Activated T-helper 9 cell treated with anti-CD3 and anti-CD28 coated beads, Interleukin-2, amount 50 U/mL, for 16 hours (primary cell): ENCODE data around the gene COL8A1.

Source experiments
- DNase-seq: peaks from one replicate; pipeline ENCODE4 v3.0.0-alpha.2; 2020; ENCODE audit warnings: low read depth

The COL8A1 gene

GRCh38 chr3:99639579-99639978 is 1.2 kb downstream of the COL8A1 start:
- DNase-seq = no peak

- DNase-seq = no peak
Observed at GRCh38 chr3:99640214-99640851, 1.9 kb downstream of the COL8A1 start.

GRCh38 chr3:99641480-99641879 is 3.1 kb downstream of the COL8A1 start:
- DNase-seq = no peak

GRCh38 chr3:99641982-99642381 is 3.6 kb downstream of the COL8A1 start:
- no peak for DNase-seq

GRCh38 chr3:99644017-99644416 is 5.6 kb downstream of the COL8A1 start:
- no peak for DNase-seq

- no peak for DNase-seq
Observed at GRCh38 chr3:99644746-99645145, 6.4 kb downstream of the COL8A1 start.

- DNase-seq = no peak
Observed at GRCh38 chr3:99645277-99646106, 7.1 kb downstream of the COL8A1 start.

GRCh38 chr3:99646107-99646435 is 7.7 kb downstream of the COL8A1 start:
- no peak for DNase-seq

- DNase-seq = no peak
Observed at GRCh38 chr3:99647081-99647480, 8.7 kb downstream of the COL8A1 start.

GRCh38 chr3:99648101-99648500 is 9.7 kb downstream of the COL8A1 start:
- no peak for DNase-seq

GRCh38 chr3:99648516-99648915 is 10.1 kb downstream of the COL8A1 start:
- no peak for DNase-seq

- DNase-seq = no peak
Observed at GRCh38 chr3:99651531-99651930, 13.1 kb downstream of the COL8A1 start.

- DNase-seq = no peak
Observed at GRCh38 chr3:99656624-99657023, 18.2 kb downstream of the COL8A1 start.

- DNase-seq = no peak
Observed at GRCh38 chr3:99658274-99658673, 19.9 kb downstream of the COL8A1 start.

GRCh38 chr3:99659032-99659431 is 20.6 kb downstream of the COL8A1 start:
- DNase-seq = no peak

GRCh38 chr3:99659951-99660350 is 21.6 kb downstream of the COL8A1 start:
- DNase-seq = no peak

GRCh38 chr3:99662838-99663570 is 24.6 kb downstream of the COL8A1 start:
- DNase-seq = no peak

GRCh38 chr3:99663977-99664376 is 25.6 kb downstream of the COL8A1 start:
- no peak for DNase-seq

GRCh38 chr3:99665017-99665416 is 26.6 kb downstream of the COL8A1 start:
- no peak for DNase-seq

- DNase-seq = no peak
Observed at GRCh38 chr3:99666201-99666600, 27.8 kb downstream of the COL8A1 start.

GRCh38 chr3:99668044-99668443 is 29.6 kb downstream of the COL8A1 start:
- DNase-seq = no peak

GRCh38 chr3:99669879-99670555 is 31.6 kb downstream of the COL8A1 start:
- no peak for DNase-seq

- DNase-seq = no peak
Observed at GRCh38 chr3:99670556-99670950, 32.2 kb downstream of the COL8A1 start.
